Adipocyte (in vitro differentiated cells): ENCODE data around the gene ANXA5.

Experiments used
- DNase-seq: peaks from one replicate; pipeline ENCODE4 v3.0.0-alpha.2; 2015; ENCODE audit warnings: low read depth
- H3K27me3 ChIP-seq: replicated peaks from 2 replicates; pipeline ENCODE4 v1.7.0; 2013; ENCODE audit warnings: mild to moderate bottlenecking, low read length, moderate library complexity; ENCODE audit not compliant: control insufficient read depth, insufficient read depth
- H3K36me3 ChIP-seq: 2 replicates; pipeline ENCODE4 v1.7.0; 2013; ENCODE audit warnings: low read length, mild to moderate bottlenecking, moderate library complexity; ENCODE audit not compliant: control insufficient read depth, insufficient read depth, severe bottlenecking
- H3K4me1 ChIP-seq: 2 replicates; pipeline ENCODE4 v1.7.0; 2013; ENCODE audit warnings: mild to moderate bottlenecking, low read length, moderate library complexity; ENCODE audit not compliant: control insufficient read depth, insufficient read depth
- H3K4me3 ChIP-seq: 2 replicates; pipeline ENCODE4 v1.7.0; 2013; ENCODE audit warnings: mild to moderate bottlenecking, low read length, moderate library complexity
- H3K9ac ChIP-seq: 2 replicates; pipeline ENCODE4 v1.7.0; 2013; ENCODE audit warnings: mild to moderate bottlenecking, low read length, moderate library complexity
- H3K9me3 ChIP-seq: 2 replicates; pipeline ENCODE4 v1.7.0; 2013; ENCODE audit warnings: mild to moderate bottlenecking, low read length, moderate library complexity; ENCODE audit not compliant: control insufficient read depth

The ANXA5 gene

DNA sequence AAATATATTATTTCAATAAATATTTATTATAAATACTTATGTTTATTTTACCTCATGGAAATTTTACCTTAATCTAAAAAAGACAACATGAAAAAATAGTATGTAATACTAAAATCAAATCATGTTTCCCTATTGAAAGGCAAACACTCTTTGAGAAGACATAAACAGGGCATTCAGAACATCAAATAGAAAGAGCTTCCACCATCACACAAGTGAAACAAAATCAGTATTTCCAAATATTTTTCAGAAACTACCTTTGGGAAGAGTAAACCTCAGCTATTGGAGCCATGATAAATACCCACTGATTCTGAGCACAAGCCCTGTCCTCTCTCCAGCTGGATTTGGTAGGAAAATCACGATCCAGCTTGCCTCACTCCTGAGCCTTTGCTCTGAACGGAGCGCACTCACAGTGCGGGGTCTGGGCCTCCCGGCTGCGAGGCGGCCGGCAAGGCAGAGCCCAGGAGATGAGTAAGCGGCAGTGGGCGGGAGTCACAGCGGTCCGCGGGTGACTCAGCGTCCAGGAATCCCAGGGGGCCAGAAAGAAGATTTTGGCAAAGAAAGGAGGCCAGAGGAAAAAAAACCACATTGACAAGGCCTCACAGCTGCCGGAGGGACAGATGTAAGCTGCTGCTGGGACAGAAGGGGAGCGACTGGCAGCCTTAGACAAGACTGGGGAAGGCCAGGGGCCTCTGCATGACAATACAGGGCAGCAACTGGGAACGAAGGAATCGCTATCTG lies 14.7 kb upstream of the ANXA5 start:
- DNase-seq: peak; percentile 98
- no peaks in the 10 kb centered on the region for H3K9me3 ChIP-seq

DNA sequence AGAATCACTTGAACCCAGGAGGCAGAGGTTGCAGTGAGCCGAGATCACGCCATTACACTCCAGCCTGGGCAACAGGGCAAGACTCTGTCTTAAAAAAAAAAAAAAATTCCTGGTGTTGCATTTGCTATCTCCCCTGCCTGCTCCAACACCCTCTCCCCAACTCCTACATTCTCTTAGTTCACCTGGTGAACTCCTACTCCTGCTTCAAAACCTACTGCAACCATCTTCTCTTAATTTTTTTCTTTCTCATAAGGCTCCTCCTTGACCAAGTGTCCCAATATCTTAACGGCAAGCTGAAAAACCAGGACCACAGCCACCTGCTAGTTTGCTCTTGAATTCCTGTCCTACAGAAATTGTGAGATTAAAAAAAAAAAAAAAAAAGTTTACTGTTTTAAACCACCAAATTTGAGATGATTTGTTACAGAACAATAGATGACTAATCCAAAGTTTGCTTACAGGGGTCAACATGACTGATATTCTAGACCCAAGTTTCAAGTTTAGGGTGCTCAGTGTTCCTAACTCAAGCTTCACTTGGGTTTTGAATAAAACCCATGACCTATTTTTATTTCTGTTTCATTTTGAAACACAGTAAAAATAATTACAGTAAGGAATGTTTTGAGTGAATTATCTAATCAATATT lies 13.1 kb upstream of the ANXA5 start:
- peaks cover 53% of the 10 kb centered on the region for H3K4me1 ChIP-seq
- H3K4me3 ChIP-seq: no peak overlapping the region
- H3K9ac ChIP-seq: no peak overlapping the region
- no peaks in the 10 kb centered on the region for H3K36me3 ChIP-seq
- H3K9me3 ChIP-seq: no peaks in the 10 kb centered on the region
- no peaks in the 10 kb centered on the region for H3K27me3 ChIP-seq
- DNase-seq: no peak

More for the DNA sequence above, 14.7 kb upstream of the ANXA5 start:
- peak overlapping the region; percentile 74 for H3K9ac ChIP-seq
- peak overlapping the region; percentile 59 for H3K4me3 ChIP-seq
- peaks cover 51% of the 10 kb centered on the region for H3K4me1 ChIP-seq
- H3K27me3 ChIP-seq: no peaks in the 10 kb centered on the region
- no peaks in the 10 kb centered on the region for H3K36me3 ChIP-seq

DNA sequence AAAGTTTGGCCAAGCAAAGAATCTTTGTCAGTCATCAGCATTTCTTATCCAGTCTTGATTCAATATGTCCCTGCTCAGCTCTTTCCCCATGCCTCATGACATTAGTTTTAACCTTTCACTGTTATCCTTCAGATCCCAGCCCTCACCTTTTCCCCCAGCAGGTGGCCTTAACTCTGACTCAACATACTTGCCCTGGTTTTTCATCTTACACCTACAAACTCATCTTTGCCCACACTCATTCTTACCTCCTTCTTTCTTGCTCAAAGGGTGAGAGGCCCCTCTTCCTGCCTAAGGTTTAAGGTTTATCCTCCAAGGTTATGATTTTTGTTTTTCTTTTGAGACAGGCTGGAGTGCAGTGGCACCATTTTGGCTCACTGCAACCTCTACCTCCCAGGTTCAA lies 10.6 kb upstream of the ANXA5 start:
- peaks cover 42% of the 10 kb centered on the region for H3K4me1 ChIP-seq
- no peak for DNase-seq
- H3K9ac ChIP-seq: no peak overlapping the region
- no peaks in the 10 kb centered on the region for H3K9me3 ChIP-seq
- no peaks in the 10 kb centered on the region for H3K27me3 ChIP-seq
- no peak overlapping the region for H3K4me3 ChIP-seq
- H3K36me3 ChIP-seq: no peaks in the 10 kb centered on the region

DNA sequence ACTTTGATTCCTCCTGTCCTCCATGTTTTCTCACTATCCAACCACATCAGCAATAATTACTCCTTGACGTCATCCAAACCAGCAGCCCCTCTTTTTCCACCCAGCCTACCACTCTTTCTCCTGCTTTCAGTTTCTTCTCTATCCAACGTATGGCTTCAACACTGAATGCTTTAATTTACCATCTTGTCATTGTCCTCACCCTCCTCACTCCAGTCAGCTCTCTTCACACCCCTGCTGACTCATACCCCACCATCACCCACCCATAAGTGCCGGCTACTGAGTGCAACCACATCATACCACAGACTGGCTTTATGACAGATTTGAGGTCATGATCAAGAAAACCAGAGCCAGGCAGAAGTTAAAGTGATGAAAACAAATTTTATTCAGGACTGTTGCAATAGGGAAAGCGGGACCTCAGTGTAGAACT lies 9.8 kb upstream of the ANXA5 start:
- Histone ChIP-seq H3K9ac (no peak overlapping the region), H3K9me3 (no peaks in the 10 kb centered on the region), H3K4me3 (no peak overlapping the region), H3K27me3 (no peaks in the 10 kb centered on the region), H3K36me3 (no peaks in the 10 kb centered on the region), H3K4me1 (peaks cover 34% of the 10 kb centered on the region)
- DNase-seq: no peak

DNA sequence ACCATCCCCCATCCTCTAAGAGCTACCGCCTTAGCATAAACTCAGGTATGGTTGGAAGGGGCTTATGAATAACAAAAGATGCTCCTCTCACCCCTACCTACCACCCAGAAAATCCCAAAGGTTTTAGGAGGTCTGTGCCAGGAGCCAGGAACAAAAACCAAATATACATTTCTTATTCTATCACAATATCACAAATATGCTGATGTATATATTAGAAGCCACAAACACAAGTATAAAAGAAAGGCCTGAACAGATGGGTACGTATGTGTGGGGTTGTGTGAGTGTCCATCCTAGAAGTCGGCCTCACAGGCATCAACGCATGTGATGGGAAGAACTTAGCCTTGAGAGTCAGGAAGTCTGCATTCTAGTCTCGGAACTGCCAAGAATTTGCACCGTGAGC lies 8.7 kb upstream of the ANXA5 start:
- H3K4me3 ChIP-seq: no peak overlapping the region
- no peaks in the 10 kb centered on the region for H3K27me3 ChIP-seq
- no peak for DNase-seq
- no peaks in the 10 kb centered on the region for H3K9me3 ChIP-seq
- H3K9ac ChIP-seq: no peak overlapping the region
- H3K4me1 ChIP-seq: peaks cover 33% of the 10 kb centered on the region
- no peaks in the 10 kb centered on the region for H3K36me3 ChIP-seq

DNA sequence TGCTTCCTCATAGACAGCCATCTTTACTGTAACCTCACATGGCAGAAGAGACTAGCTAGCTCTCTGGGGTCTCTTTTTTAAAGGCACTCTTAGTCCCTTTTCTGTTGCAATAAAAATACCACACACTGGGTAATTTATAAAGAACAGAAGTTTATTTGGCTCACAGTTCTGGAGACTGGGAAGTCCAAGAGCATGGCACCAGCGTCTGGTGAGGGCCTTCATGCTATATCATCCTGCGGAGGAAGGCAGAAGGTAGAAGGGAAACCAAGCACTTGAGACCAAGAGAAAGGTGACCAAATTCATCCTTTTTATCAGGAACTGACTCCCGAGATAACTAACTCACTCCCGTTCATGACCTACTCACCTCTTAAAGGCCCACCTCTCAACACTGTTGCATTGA lies 5.4 kb upstream of the ANXA5 start:
- no peaks in the 10 kb centered on the region for H3K27me3 ChIP-seq
- H3K9ac ChIP-seq: no peak overlapping the region
- H3K36me3 ChIP-seq: no peaks in the 10 kb centered on the region
- no peak for DNase-seq
- H3K4me3 ChIP-seq: no peak overlapping the region
- no peaks in the 10 kb centered on the region for H3K9me3 ChIP-seq
- H3K4me1 ChIP-seq: peaks cover 46% of the 10 kb centered on the region

DNA sequence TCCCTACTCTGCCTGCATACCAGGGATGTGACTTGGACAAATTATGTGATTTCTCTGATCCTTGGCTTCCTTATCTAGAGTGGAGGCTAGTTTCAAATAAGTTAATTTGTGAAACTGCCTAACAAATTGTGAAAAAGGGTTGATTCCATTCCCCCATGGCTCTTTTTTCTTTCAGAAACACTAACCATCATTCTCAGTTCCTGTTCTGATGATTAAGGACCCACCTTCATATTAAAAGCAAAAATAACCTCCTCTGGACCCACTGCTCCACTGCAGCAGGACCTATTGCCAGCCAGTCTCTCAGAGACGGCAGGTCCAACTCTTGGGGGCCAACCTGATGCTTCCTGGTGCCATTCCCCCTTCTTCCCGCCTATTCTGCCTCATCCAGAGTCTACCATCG lies 4.5 kb upstream of the ANXA5 start:
- no peaks in the 10 kb centered on the region for H3K36me3 ChIP-seq
- no peaks in the 10 kb centered on the region for H3K9me3 ChIP-seq
- H3K4me1 ChIP-seq: peaks cover 37% of the 10 kb centered on the region
- no peak overlapping the region for H3K9ac ChIP-seq
- no peak overlapping the region for H3K4me3 ChIP-seq
- no peak for DNase-seq
- no peaks in the 10 kb centered on the region for H3K27me3 ChIP-seq

DNA sequence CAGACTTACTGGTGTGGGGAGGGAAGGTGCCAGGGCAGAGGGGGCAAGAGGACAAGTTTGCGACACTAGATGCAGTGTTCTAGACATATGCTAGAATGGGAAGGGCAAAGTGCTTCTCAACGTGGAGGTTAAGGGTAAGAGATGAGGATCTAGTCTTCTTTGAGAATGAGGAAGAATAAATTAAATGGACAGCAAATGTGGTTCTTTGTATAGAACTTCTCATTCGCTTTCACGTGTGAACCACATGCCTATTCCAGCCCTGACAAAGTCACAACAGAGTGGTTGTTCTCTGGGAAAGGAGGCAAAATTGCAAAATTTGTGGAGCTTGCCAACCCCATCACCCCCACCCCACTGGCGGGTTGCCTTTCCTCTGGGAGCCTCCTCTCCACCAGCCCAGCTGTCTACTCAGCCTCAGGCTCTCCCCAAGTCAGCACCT lies 1.5 kb upstream of the ANXA5 start:
- H3K27me3 ChIP-seq: no peaks in the 10 kb centered on the region
- H3K36me3 ChIP-seq: peaks cover 7% of the 10 kb centered on the region
- no peaks in the 10 kb centered on the region for H3K9me3 ChIP-seq
- H3K9ac ChIP-seq: peak overlapping the region; percentile 92
- DNase-seq: no peak
- H3K4me3 ChIP-seq: peak overlapping the region; percentile 93
- H3K4me1 ChIP-seq: peaks cover 42% of the 10 kb centered on the region

DNA sequence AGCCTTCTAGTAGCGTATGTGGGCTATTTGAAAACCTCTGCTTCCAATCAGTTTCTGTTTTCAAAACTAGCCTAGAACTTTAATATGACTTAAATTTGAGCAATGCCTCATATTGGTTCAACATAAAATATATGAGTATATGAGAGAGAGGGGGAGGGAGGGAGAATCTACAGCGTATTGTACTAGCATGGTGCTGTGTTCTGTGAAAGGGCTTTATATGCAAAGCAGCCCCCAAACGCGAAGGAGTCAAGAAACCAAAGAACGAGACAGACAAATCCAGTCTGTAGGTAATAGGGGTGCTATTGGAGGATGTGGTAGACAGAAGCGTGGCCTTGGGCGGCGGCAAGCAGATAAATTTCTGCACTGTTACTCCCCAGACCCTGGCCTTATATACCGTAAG lies 784 bp upstream of the ANXA5 start:
- peaks cover 10% of the 10 kb centered on the region for H3K36me3 ChIP-seq
- H3K9me3 ChIP-seq: no peaks in the 10 kb centered on the region
- peaks cover 49% of the 10 kb centered on the region for H3K4me1 ChIP-seq
- peak overlapping the region; percentile 93 for H3K4me3 ChIP-seq
- peak overlapping the region; percentile 92 for H3K9ac ChIP-seq
- no peaks in the 10 kb centered on the region for H3K27me3 ChIP-seq
- DNase-seq: no peak

DNA sequence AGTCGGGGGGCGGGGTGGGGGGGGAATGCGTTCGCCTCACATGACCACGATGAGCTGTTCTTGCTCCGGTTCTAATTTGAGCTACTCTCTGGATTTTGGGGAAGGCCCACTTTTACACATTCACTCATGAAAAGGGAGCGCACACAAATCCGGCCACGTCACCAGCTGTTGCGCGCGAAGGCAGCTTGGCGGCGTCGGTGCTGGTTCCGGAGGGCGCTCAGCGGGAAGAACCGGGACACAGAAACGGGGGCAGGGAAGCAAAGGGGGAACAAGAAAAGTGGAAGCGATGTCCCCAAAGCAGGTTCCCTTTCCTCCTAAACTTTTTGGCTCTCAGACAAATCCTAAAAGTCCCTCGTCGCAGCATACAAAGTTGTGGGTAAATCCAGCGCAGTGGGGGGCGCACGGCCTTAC lies 605 bp downstream of the ANXA5 start:
- peaks cover 63% of the 10 kb centered on the region for H3K4me1 ChIP-seq
- H3K4me3 ChIP-seq: peak overlapping the region; percentile 93
- H3K36me3 ChIP-seq: peaks cover 18% of the 10 kb centered on the region
- H3K9me3 ChIP-seq: no peaks in the 10 kb centered on the region
- H3K27me3 ChIP-seq: no peaks in the 10 kb centered on the region
- peak overlapping the region; percentile 99 for H3K9ac ChIP-seq
- DNase-seq: peak; percentile 93

DNA sequence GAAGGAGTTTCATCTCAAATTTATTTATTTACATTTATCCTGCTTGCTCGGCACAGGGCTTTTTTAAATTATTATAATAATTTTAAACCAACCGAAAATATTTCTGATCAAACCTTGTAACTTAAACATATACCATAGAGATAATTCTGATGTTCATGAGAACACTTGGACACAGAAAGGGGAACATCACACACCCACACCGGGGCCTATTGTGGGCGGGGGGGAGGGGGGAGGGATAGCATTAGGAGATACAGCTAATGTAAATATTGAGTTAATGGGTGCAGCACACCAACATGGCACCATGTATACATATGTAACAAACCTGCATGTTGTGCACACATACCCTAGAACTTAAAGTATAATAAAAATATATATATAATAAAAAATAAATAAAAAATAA lies 2.9 kb downstream of the ANXA5 start:
- H3K36me3 ChIP-seq: peaks cover 22% of the 10 kb centered on the region
- H3K4me3 ChIP-seq: peak overlapping the region; percentile 93
- H3K4me1 ChIP-seq: peaks cover 65% of the 10 kb centered on the region
- peak overlapping the region; percentile 78 for H3K9ac ChIP-seq
- H3K9me3 ChIP-seq: no peaks in the 10 kb centered on the region
- no peak for DNase-seq
- H3K27me3 ChIP-seq: no peaks in the 10 kb centered on the region
